T-helper 22 cell (primary cell): ENCODE data around the gene INTS14.

Experiments
- DNase-seq: peaks from one replicate; pipeline ENCODE4 v3.0.0-alpha.2; 2020; ENCODE audit warnings: low read depth

The INTS14 gene

GRCh38 chr15:65610871-65611718 is at the start of gene INTS14:
Gene INTS14, minus strand, starts transcription at chr15:65611131. Its CDS starts 3,751 bp downstream, at chr15:65607380.
- peak; percentile 86 for DNase-seq

- no peak for DNase-seq
Observed at GRCh38 chr15:65659502-65660052, 48.6 kb upstream of the INTS14 start.

- DNase-seq, result no peak
Observed at GRCh38 chr15:65655457-65655856, 44.5 kb upstream of the INTS14 start.

GRCh38 chr15:65655026-65655425 is 44.1 kb upstream of the INTS14 start:
- no peak for DNase-seq

GRCh38 chr15:65653801-65654521 is 43.0 kb upstream of the INTS14 start:
- no peak for DNase-seq

- no peak for DNase-seq
Observed at GRCh38 chr15:65653341-65653740, 42.4 kb upstream of the INTS14 start.

GRCh38 chr15:65651831-65652749 is 41.2 kb upstream of the INTS14 start:
- DNase-seq, result no peak

GRCh38 chr15:65651042-65651322 is 40.1 kb upstream of the INTS14 start:
- DNase-seq, result no peak

GRCh38 chr15:65650312-65651041 is 39.5 kb upstream of the INTS14 start:
- DNase-seq, result no peak

GRCh38 chr15:65646486-65646885 is 35.6 kb upstream of the INTS14 start:
- no peak for DNase-seq

GRCh38 chr15:65645392-65645791 is 34.5 kb upstream of the INTS14 start:
- DNase-seq, result no peak

GRCh38 chr15:65644282-65644681 is 33.4 kb upstream of the INTS14 start:
- DNase-seq, result no peak

GRCh38 chr15:65642594-65642993 is 31.7 kb upstream of the INTS14 start:
- DNase-seq, result no peak

- DNase-seq, result no peak
Observed at GRCh38 chr15:65641768-65642475, 31.0 kb upstream of the INTS14 start.

GRCh38 chr15:65639509-65639908 is 28.6 kb upstream of the INTS14 start:
- DNase-seq, result no peak

GRCh38 chr15:65638681-65639089 is 27.8 kb upstream of the INTS14 start:
- DNase-seq, result no peak

- DNase-seq, result no peak
Observed at GRCh38 chr15:65638109-65638508, 27.2 kb upstream of the INTS14 start.

GRCh38 chr15:65634356-65634755 is 23.4 kb upstream of the INTS14 start:
- DNase-seq, result no peak

- no peak for DNase-seq
Observed at GRCh38 chr15:65633752-65634151, 22.8 kb upstream of the INTS14 start.

GRCh38 chr15:65632780-65633375 is 21.9 kb upstream of the INTS14 start:
- no peak for DNase-seq
